ENCODE results near the gene CUX1. TPM values are rescaled to one million over a fixed set of nuclear protein-coding genes. Genes with fewer than 3 reads are reported as not detected.
"Not testable (repeated sequence)": the region's sequence is repeated elsewhere in the genome, so short reads cannot be mapped to it uniquely, and the experiment has no call there.

Gene CUX1
- polyA plus RNA-seq, 1 donor: 101 TPM

GRCh38 chr7:102312317-102312716, 494.9 kb downstream of the CUX1 start:
- DNase-seq: no peak

DNA sequence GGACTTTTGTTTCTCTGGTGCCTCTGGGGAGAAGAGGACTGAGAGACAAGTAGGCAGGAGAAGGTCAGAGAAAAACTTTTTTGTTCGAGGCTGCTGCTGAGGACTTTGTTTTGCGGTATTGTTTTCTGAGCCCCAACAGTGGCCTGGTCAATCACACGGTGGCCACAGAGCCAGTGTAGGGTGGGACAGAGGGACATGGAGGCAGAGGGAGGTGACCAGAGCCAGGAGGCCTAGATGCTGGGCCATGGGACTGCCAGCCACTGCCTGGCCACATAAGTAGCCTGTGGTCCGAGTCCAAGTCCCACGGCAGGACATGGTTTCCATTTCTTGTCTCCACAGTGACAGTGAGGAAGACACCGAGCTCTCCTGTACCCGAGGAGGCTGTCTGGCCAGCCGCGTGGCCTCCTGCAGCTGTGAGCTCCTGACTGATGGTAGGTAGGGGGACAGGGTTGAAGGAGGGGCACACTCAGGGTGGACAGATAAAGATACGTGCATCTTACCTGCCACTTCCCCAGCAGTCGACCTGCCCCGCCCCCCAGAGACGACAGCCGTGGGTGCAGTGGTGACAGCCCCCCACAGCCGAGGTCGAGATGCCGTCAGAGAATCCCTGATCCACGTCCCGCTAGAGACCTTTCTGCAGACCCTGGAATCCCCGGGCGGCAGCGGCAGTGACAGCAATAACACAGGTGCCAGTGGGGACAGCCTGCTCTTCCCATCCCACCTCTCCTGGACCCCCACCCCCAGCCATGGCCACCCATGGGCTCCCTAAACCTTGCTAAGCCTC, 496.8 kb downstream of the CUX1 start:
- DNase-seq: no peak

DNA sequence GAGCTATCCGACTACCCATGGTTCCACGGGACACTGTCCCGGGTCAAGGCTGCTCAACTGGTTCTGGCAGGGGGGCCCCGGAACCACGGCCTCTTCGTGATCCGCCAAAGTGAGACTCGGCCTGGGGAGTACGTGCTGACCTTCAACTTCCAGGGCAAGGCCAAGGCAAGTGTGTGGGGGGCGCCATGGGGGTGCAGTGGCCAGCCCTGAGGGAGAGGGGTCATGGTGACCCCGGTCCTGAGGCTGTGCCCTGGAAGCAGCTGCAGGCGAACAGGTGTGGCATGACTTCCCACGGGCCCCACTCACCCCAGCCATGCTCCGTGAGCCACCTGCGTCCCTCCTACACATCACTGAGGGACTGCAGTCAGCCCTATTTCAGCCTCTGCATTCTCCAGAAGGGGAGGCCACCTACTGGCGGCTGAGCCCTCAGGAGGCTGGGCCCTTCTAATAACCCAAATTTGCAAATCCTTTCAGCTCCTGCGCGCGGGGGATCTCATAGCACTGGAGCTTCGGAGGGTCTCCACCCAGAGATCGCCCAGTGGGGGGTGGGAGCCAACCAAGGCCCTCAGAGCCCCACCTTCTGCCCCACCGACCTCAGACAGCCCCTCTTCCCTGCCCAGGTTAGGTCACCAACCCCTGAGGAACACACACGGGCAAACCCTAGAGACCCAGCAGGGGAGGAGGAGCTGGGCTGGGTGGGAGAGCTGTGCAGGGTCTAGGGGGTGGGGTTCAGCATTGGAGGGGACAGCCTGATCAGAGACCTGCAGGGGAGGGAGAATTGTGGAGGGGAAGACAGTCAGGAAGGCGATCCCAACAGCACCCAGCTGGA, 500.0 kb downstream of the CUX1 start:
- DNase-seq: no peak

GRCh38 chr7:102318482-102318971, 501.1 kb downstream of the CUX1 start:
- DNase-seq: no peak

- no peak for DNase-seq
Observed at GRCh38 chr7:102319671-102320070, 502.2 kb downstream of the CUX1 start.

DNA sequence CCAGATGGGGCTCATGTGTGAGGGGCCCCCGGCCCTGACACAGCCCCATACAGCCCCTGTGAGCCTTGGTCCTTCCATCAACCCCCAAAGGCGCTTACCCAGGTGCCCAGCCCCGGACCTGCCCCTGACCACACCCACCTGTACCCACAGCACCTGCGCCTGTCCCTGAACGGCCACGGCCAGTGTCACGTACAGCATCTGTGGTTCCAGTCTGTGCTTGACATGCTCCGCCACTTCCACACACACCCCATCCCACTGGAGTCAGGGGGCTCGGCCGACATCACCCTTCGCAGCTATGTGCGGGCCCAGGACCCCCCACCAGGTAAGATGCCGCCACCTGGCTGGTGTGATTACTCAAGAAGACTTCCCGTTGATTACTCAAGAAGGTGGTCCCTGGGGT, 502.8 kb downstream of the CUX1 start:
- DNase-seq: no peak

GRCh38 chr7:102320601-102321350, 503.4 kb downstream of the CUX1 start:
- no peak for DNase-seq

GRCh38 chr7:102321351-102322201, 504.1 kb downstream of the CUX1 start:
- no peak for DNase-seq

- DNase-seq: no peak
Observed at GRCh38 chr7:102322202-102322715, 504.8 kb downstream of the CUX1 start.

DNA sequence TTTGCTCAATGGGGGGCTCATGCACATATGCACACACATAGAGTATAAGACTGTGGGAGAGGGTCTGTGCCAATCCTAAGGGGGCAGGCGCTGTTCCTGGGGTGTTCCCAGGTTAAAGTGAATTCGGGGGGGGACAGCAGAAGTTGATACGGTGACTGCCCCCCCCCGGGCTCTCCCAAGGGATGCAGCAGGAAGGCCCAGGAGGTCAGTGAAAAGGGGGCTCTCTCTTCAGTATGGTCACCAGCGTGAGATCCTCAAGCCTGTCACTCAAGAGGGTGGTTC, 506.4 kb downstream of the CUX1 start:
- no peak for DNase-seq

DNA sequence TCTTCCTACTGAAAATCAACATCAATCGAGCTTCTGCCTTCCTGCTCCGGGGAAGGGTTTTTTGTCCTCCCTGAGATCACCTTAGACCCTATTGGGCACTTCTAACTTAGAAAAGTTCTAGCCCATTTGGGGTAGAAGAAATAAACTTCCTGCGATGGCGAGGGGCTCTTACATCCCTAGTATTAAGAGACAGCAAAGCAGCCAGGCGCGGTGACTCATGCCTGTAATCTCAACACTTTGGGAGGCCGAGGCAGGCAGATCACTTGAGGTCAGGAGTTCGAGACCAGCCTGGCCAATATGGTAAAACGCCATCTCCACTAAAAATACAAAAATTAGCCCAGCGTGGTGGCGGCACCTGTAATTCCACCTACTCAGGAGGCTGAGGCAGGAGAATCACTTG, 507.7 kb downstream of the CUX1 start:
- not testable (repeated sequence) for DNase-seq

DNA sequence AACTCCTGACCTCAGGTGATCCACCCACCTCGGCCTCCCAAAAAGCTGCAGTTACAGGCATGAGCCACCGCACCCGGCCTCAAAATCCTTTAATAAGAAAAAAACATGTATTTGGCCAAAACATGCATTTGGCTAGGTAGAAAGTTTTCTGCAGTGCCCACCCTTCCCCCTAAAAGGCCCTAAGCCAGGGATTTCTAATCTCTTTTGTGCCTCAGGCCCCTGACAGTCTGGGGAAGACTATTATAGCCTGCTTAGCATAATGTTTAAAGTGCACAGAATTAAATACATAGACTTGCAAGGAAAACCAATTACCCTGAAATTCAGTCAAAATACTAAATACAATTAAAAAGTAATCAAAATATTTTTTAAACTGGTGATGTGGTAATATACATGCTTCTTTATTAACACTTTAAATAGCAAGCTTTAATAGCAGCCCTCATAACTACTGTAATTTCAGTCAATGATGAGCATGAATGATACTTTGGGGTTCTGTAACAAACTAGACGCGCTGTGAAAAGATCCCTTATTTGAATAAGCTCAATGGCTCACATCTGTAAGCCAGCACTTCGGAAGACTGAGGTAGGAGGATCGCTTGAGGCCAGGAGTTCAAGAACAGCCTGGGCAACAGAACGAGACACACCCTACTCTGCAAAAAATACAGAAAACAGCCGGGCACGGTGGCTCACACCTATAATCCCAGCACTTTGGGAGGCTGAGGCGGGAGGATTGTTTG, 508.9 kb downstream of the CUX1 start:
- DNase-seq: no peak

GRCh38 chr7:102327183-102327582, 509.8 kb downstream of the CUX1 start:
- DNase-seq: not testable (repeated sequence)

GRCh38 chr7:102328863-102329262, 511.4 kb downstream of the CUX1 start:
- not testable (repeated sequence) for DNase-seq

- not testable (repeated sequence) for DNase-seq
Observed at GRCh38 chr7:102329366-102329765, 511.9 kb downstream of the CUX1 start.

GRCh38 chr7:102330666-102331460, 513.4 kb downstream of the CUX1 start:
- DNase-seq: not testable (repeated sequence)

Data from left kidney (tissue), 2 donors.